Panc1 (cell line): ENCODE data around the gene PDE6B. TPM values are rescaled to one million over a fixed set of nuclear protein-coding genes. Genes with fewer than 3 reads are reported as not detected.

ENCODE experiments used
- total RNA-seq: library from RNA; stranded (reverse); gene quantifications from one replicate; pipeline ENCODE4 v1.2.1, GENCODE V29; 2021; ENCODE audit not compliant: unreplicated experiment

The PDE6B gene
- total RNA-seq, 1 experiment from 2014 or later: 6.5 TPM

Other genes starting within 250 kb of the PDE6B start
- 21.5 TPM for gene ZNF721, start 126.4 kb upstream of the PDE6B start, total RNA-seq
- 53.9 TPM for gene PIGG, start 126.4 kb upstream of the PDE6B start, total RNA-seq
- not detected for gene TMEM271, start 49.3 kb upstream of the PDE6B start, total RNA-seq
- gene ATP5ME, start 48.7 kb downstream of the PDE6B start, total RNA-seq: 257 TPM
- 12.0 TPM for gene MYL5, start 49.0 kb downstream of the PDE6B start, total RNA-seq
- 0.62 TPM for gene SLC49A3, start 63.6 kb downstream of the PDE6B start, total RNA-seq
- gene PCGF3, start 80.3 kb downstream of the PDE6B start, total RNA-seq: 44.6 TPM
- 6.7 TPM for gene CPLX1, start 200.6 kb downstream of the PDE6B start, total RNA-seq